ENCODE results near the gene TGFBRAP1. TPM values are rescaled to one million over a fixed set of nuclear protein-coding genes. Genes with fewer than 3 reads are reported as not detected.

Gene TGFBRAP1
- total RNA-seq, 4 donors from 2014 or later = 13.1 to 21.8 (median 19.4) TPM

DNA sequence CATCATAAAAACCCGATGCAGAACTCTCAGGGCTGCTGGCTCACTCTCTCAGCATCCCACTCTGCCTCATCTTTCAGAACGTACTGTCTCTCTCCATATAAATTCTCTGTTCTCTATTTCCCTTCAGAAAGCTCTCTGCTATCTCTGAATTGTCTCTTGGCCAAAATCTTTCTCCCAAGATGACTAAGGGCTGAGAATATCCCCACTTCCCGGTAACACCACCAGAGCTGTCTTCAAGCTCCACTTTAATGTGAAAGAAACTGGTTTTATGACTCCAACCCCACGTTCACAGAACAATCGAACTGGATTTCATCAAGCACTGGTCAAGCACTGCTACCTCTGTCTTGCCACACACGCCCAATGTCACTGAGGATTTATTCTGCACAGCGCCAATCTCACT, 22.4 kb downstream of the TGFBRAP1 start:
- no peak for DNase-seq
- WGBS, 2 donors (ENCODE audit: low coverage in 1 of 2) = 67 to 86% methylated on average over 3 to 7 of the region's 7 CpGs
- no peak for TF ChIP-seq POLR2A (IDR thresholded peaks at IDR 0.05)
- TF ChIP-seq POLR2AphosphoS5 (IDR thresholded peaks at IDR 0.05) = no peak
- no peak for TF ChIP-seq EP300 (IDR thresholded peaks at IDR 0.05; ENCODE audit: low read depth)
- TF ChIP-seq, protein P1, sequence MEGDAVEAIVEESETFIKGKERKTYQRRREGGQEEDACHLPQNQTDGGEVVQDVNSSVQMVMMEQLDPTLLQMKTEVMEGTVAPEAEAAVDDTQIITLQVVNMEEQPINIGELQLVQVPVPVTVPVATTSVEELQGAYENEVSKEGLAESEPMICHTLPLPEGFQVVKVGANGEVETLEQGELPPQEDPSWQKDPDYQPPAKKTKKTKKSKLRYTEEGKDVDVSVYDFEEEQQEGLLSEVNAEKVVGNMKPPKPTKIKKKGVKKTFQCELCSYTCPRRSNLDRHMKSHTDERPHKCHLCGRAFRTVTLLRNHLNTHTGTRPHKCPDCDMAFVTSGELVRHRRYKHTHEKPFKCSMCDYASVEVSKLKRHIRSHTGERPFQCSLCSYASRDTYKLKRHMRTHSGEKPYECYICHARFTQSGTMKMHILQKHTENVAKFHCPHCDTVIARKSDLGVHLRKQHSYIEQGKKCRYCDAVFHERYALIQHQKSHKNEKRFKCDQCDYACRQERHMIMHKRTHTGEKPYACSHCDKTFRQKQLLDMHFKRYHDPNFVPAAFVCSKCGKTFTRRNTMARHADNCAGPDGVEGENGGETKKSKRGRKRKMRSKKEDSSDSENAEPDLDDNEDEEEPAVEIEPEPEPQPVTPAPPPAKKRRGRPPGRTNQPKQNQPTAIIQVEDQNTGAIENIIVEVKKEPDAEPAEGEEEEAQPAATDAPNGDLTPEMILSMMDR (IDR thresholded peaks at IDR 0.05) = no peak
- Histone ChIP-seq H3K27ac (no peak overlapping the region), H3K36me3 (peaks cover 0 to 6% (median 0%) of the 10 kb centered on the region in 4 donors), H3K9me3 (no peaks in the 10 kb centered on the region), H3K4me3 (no peak overlapping the region), H3K27me3 (no peaks in the 10 kb centered on the region), H3K4me1 (peaks cover 0 to 2% (median 0%) of the 10 kb centered on the region in 4 donors)
- intact Hi-C loops (cut with DNase I; ENCODE audit: low total_unique reads) = no loop called here
- in situ Hi-C loops (cut with MboI; ENCODE audit: low pct_ligation_motif_present in 1 of 4, low pct_unique_long_range_greater_than_20kb in 1 of 4, low sequenced_read_pairs in 3 of 4) = no loop called here

DNA sequence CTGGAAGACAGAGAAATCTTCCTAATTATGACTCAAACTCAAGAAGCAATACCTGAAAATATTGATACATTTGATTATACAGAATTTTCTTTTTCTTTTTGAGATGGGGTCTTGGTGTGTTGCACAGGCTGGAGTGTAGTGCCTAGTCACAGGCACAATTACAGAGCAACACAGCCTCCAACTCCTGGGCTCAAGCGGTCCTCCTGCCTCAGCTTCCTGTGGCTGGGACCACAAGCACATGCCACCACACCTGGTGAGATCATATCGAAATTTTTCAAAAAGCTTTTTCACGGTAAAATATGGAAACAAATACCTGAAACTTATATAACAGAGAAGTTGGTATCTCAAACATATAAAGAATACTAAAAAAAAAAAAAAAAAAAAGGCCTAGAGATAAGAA, 27.9 kb downstream of the TGFBRAP1 start:
- WGBS, 2 donors (ENCODE audit: low coverage in 1 of 2) = 73 to 81% methylated on average over 2 to 3 of the region's 3 CpGs
- no peaks in the 10 kb centered on the region for H3K4me1 ChIP-seq

DNA sequence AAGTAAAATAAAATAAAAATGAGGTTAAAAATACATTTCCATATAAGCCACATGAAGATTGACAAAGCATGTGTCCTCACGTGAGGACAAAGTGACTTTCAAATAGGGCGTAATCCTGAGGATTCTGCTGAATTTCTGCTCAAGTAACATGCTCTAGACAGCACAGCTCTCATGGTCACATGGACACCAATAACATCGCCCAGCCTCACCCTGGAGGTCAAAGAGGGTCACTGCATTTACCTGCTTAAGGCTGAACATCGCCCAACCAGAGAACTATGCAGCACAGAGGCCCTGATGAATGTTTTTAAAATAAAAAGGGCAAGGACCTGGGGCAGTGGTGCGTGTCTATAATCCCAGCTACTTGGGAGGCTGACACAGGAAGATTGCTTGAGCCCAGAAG, 30.2 kb downstream of the TGFBRAP1 start:
- in situ Hi-C loops (cut with MboI; ENCODE audit: low pct_ligation_motif_present in 1 of 4, low pct_unique_long_range_greater_than_20kb in 1 of 4, low sequenced_read_pairs in 3 of 4) (no loop called here), intact Hi-C loops (cut with DNase I; ENCODE audit: low total_unique reads) (no loop called here)
- peaks cover 0 to 23% (median 0%) of the 10 kb centered on the region in 4 donors for H3K36me3 ChIP-seq
- H3K4me3 ChIP-seq = no peak overlapping the region
- no peaks in the 10 kb centered on the region for H3K4me1 ChIP-seq
- no peaks in the 10 kb centered on the region for H3K27me3 ChIP-seq
- TF ChIP-seq EP300 (IDR thresholded peaks at IDR 0.05; ENCODE audit: low read depth) (no peak), POLR2A (IDR thresholded peaks at IDR 0.05) (no peak), POLR2AphosphoS5 (IDR thresholded peaks at IDR 0.05) (no peak)
- TF ChIP-seq, protein P1 (IDR thresholded peaks at IDR 0.05) = no peak
- H3K9me3 ChIP-seq = no peaks in the 10 kb centered on the region
- WGBS, 2 donors (ENCODE audit: low coverage in 1 of 2) = 84 to 94% methylated on average over 2 to 5 of the region's 5 CpGs
- no peak for DNase-seq
- no peak overlapping the region for H3K27ac ChIP-seq

More for the DNA sequence above, 27.9 kb downstream of the TGFBRAP1 start:
- H3K27me3 ChIP-seq = no peaks in the 10 kb centered on the region
- intact Hi-C loops (cut with DNase I; ENCODE audit: low total_unique reads) (no loop called here), in situ Hi-C loops (cut with MboI; ENCODE audit: low pct_ligation_motif_present in 1 of 4, low pct_unique_long_range_greater_than_20kb in 1 of 4, low sequenced_read_pairs in 3 of 4) (no loop called here)
- H3K4me3 ChIP-seq = no peak overlapping the region
- no peak overlapping the region for H3K27ac ChIP-seq
- H3K9me3 ChIP-seq = no peaks in the 10 kb centered on the region
- TF ChIP-seq, protein P1 (IDR thresholded peaks at IDR 0.05) = no peak
- TF ChIP-seq POLR2AphosphoS5 (IDR thresholded peaks at IDR 0.05) (no peak), EP300 (IDR thresholded peaks at IDR 0.05; ENCODE audit: low read depth) (no peak), POLR2A (IDR thresholded peaks at IDR 0.05) (no peak)
- no peak for DNase-seq
- H3K36me3 ChIP-seq = peaks cover 0 to 16% (median 0%) of the 10 kb centered on the region in 4 donors

DNA sequence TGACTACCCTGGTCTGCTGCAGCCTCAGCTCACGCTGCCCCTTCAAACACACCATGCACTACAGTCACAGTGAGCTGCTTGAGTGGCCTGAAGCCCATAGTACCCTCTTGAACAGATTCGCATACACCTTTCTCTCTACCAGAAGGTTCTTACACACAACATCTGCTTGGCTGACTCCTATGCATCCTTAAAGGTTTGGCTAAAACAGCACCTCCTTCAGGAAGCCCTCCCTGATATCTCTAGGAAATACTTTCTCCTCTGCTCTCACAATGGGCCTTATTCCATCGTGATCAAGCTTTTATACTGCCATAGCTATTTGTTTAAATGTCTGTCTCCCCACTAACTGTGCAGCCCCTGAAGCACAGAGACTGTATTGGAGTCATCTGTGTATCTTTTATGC, 31.5 kb downstream of the TGFBRAP1 start:
- no peaks in the 10 kb centered on the region for H3K4me1 ChIP-seq
- intact Hi-C loops (cut with DNase I; ENCODE audit: low total_unique reads) (no loop called here), in situ Hi-C loops (cut with MboI; ENCODE audit: low pct_ligation_motif_present in 1 of 4, low pct_unique_long_range_greater_than_20kb in 1 of 4, low sequenced_read_pairs in 3 of 4) (no loop called here)
- H3K4me3 ChIP-seq = no peak overlapping the region
- H3K27me3 ChIP-seq = no peaks in the 10 kb centered on the region
- no peaks in the 10 kb centered on the region for H3K9me3 ChIP-seq
- no peak overlapping the region for H3K27ac ChIP-seq
- peaks cover 0 to 23% (median 4%) of the 10 kb centered on the region in 4 donors for H3K36me3 ChIP-seq
- no peak for TF ChIP-seq POLR2AphosphoS5 (IDR thresholded peaks at IDR 0.05)
- TF ChIP-seq POLR2A (IDR thresholded peaks at IDR 0.05) = no peak
- TF ChIP-seq EP300 (IDR thresholded peaks at IDR 0.05; ENCODE audit: low read depth) = no peak
- TF ChIP-seq, protein P1 (IDR thresholded peaks at IDR 0.05) = no peak
- DNase-seq = no peak
- WGBS, 2 donors (ENCODE audit: low coverage in 1 of 2) = 81 to 86% methylated on average over 3 of the region's 3 CpGs

All from transverse colon (tissue), 4 donors.